SU-DHL-6 (cell line): ENCODE results near the gene SMAP2.

Experiments used
- H2AFZ ChIP-seq: fragments of 200-600 bp; sonication (generic); 2 replicates; pipeline ENCODE4 v1.6.1; 2014; ENCODE audit warnings: low read depth, mild to moderate bottlenecking, moderate library complexity, mixed read lengths, antibody characterized with exemption, low read length; ENCODE audit not compliant: severe bottlenecking
- H3F3A ChIP-seq: fragments of 200-600 bp; shearing (Covaris generic); 2 replicates; pipeline ENCODE4 v1.6.0; 2016; ENCODE audit warnings: antibody characterized with exemption, mild to moderate bottlenecking; ENCODE audit not compliant: insufficient read depth
- H3K27ac ChIP-seq: fragments of 200-600 bp; sonication (generic); 2 replicates; pipeline ENCODE4 v1.5.1; 2016; ENCODE audit warnings: low read depth, mild to moderate bottlenecking, low read length, moderate library complexity, mixed read lengths
- H3K27me3 ChIP-seq: fragments of 200-600 bp; sonication (generic), shearing (Covaris generic); 2 replicates; pipeline ENCODE4 v1.6.0; 2014; ENCODE audit warnings: mild to moderate bottlenecking, low read length
- H3K36me3 ChIP-seq: fragments of 200-600 bp; sonication (generic); 2 replicates; pipeline ENCODE4 v1.6.1; 2014; ENCODE audit warnings: mild to moderate bottlenecking, low read length, mixed read lengths
- H3K4me2 ChIP-seq: fragments of 300-600, 200-600 bp; shearing (Covaris generic), sonication (generic); 2 replicates; pipeline ENCODE4 v1.6.0; 2014; ENCODE audit warnings: low read length, low read depth, mild to moderate bottlenecking; ENCODE audit not compliant: poor library complexity, severe bottlenecking
- H3K4me3 ChIP-seq: fragments of 200-600 bp; sonication (generic); 2 replicates; pipeline ENCODE4 v1.5.1; 2014; ENCODE audit warnings: antibody characterized with exemption, low read length, mild to moderate bottlenecking, mixed read lengths; ENCODE audit not compliant: insufficient read depth, poor library complexity, severe bottlenecking
- H3K79me2 ChIP-seq: fragments of 200-600 bp; sonication (generic); 2 replicates; pipeline ENCODE4 v1.6.1; 2014; ENCODE audit warnings: mild to moderate bottlenecking, low read length, moderate library complexity; ENCODE audit not compliant: insufficient read depth
- H3K9ac ChIP-seq: fragments of 200-600 bp; sonication (generic); 2 replicates; pipeline ENCODE4 v1.7.0; 2014; ENCODE audit warnings: mild to moderate bottlenecking, low read length
- H3K9me2 ChIP-seq: fragments of 200-600 bp; sonication (generic); replicated peaks from 2 replicates; pipeline ENCODE4 v1.6.1; 2014; ENCODE audit warnings: low read length; ENCODE audit not compliant: insufficient read depth
- H3K9me3 ChIP-seq: fragments of 200-600 bp; sonication (generic); 2 replicates; pipeline ENCODE4 v1.6.1; 2014; ENCODE audit warnings: low read length, mixed read lengths; ENCODE audit not compliant: insufficient read depth
- H4K20me1 ChIP-seq: fragments of 200-600 bp; sonication (generic); 2 replicates; pipeline ENCODE4 v1.6.1; 2014; ENCODE audit warnings: low read depth, mild to moderate bottlenecking, antibody characterized with exemption, low read length, moderate library complexity, mixed read lengths
- EZH2phosphoT487 ChIP-seq: fragments of 200-600 bp; sonication (generic), shearing (Covaris generic); conservative IDR thresholded peaks from 2 replicates; pipeline ENCODE4 v1.6.1; 2018; ENCODE audit warnings: mild to moderate bottlenecking, antibody characterized with exemption, low read length, moderate library complexity, mixed read lengths
- TF ChIP-seq, protein P1 (sequence below): fragments of 200-600 bp; sonication (generic); IDR thresholded peaks from one replicate; pipeline ENCODE4 v1.5.1; 2017; ENCODE audit warnings: antibody characterized with exemption, mild to moderate bottlenecking, low read length, moderate library complexity; ENCODE audit not compliant: insufficient read depth, poor library complexity, severe bottlenecking

Gene SMAP2

DNA sequence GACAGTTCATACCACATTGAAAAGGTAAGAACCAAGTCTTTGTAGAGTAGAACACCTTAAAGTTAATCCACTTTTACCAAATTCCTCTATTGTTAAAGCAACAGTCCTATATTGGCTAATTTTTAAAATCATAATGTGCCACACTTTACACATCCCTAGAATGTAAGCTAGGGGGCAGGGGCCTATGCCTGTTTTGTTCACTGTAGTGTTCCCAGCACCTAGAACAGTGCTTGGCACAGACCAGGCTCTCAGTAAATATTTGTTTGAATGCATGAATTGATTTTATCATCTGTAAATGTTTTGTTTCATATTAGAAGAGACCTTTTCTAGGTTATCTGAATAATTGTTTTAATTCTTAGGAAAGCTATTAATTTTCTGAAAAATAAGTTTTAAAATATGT lies 9.1 kb downstream of the SMAP2 start:
- no peaks in the 10 kb centered on the region for H3K27me3 ChIP-seq
- H3K27ac ChIP-seq = no peak overlapping the region
- peaks cover 33% of the 10 kb centered on the region for H3F3A ChIP-seq
- peaks cover 70% of the 10 kb centered on the region for H3K79me2 ChIP-seq
- H2AFZ ChIP-seq = no peak overlapping the region
- TF ChIP-seq, protein P1, sequence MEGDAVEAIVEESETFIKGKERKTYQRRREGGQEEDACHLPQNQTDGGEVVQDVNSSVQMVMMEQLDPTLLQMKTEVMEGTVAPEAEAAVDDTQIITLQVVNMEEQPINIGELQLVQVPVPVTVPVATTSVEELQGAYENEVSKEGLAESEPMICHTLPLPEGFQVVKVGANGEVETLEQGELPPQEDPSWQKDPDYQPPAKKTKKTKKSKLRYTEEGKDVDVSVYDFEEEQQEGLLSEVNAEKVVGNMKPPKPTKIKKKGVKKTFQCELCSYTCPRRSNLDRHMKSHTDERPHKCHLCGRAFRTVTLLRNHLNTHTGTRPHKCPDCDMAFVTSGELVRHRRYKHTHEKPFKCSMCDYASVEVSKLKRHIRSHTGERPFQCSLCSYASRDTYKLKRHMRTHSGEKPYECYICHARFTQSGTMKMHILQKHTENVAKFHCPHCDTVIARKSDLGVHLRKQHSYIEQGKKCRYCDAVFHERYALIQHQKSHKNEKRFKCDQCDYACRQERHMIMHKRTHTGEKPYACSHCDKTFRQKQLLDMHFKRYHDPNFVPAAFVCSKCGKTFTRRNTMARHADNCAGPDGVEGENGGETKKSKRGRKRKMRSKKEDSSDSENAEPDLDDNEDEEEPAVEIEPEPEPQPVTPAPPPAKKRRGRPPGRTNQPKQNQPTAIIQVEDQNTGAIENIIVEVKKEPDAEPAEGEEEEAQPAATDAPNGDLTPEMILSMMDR = no peak
- no peaks in the 10 kb centered on the region for H3K9me3 ChIP-seq
- 0 out of 2 replicates have a peak, but pooled peaks cover 3% of the 10 kb centered on the region for H3K36me3 ChIP-seq
- no peak overlapping the region for H3K4me2 ChIP-seq
- no peaks in the 10 kb centered on the region for H3K9me2 ChIP-seq
- no peak overlapping the region for H3K9ac ChIP-seq
- no peak overlapping the region for H3K4me3 ChIP-seq
- H4K20me1 ChIP-seq = no peaks in the 10 kb centered on the region

DNA sequence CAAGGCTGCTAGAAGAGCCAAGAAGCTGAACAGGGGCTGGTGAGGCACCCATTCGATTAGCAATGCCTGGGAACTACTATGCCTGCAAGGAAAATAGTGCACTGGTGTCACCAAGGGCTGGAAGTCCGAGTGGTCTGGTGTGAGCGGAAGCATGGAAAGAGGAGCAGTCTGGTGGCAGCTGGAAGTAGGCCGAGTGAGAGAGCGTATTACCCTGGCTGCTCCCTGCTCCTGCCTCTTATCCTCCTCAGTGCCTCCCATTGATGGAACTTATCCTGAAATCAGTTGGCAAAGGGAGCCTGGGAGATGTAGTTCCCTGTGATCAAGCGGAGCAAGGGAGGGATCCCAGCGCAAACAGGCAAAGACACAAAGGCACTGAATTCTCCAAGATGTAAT lies 9.6 kb downstream of the SMAP2 start:
- H3K36me3 ChIP-seq = 0 out of 2 replicates have a peak, but pooled peaks cover 3% of the 10 kb centered on the region
- H3F3A ChIP-seq = peaks cover 33% of the 10 kb centered on the region
- H3K27me3 ChIP-seq = no peaks in the 10 kb centered on the region
- H3K9me2 ChIP-seq = no peaks in the 10 kb centered on the region
- no peak overlapping the region for H3K4me2 ChIP-seq
- TF ChIP-seq, protein P1 = no peak
- no peak for TF ChIP-seq EZH2phosphoT487
- no peak overlapping the region for H3K27ac ChIP-seq
- no peak overlapping the region for H3K9ac ChIP-seq
- H3K79me2 ChIP-seq = peaks cover 66% of the 10 kb centered on the region
- no peak overlapping the region for H2AFZ ChIP-seq
- no peaks in the 10 kb centered on the region for H4K20me1 ChIP-seq
- H3K4me3 ChIP-seq = no peak overlapping the region
- no peaks in the 10 kb centered on the region for H3K9me3 ChIP-seq

DNA sequence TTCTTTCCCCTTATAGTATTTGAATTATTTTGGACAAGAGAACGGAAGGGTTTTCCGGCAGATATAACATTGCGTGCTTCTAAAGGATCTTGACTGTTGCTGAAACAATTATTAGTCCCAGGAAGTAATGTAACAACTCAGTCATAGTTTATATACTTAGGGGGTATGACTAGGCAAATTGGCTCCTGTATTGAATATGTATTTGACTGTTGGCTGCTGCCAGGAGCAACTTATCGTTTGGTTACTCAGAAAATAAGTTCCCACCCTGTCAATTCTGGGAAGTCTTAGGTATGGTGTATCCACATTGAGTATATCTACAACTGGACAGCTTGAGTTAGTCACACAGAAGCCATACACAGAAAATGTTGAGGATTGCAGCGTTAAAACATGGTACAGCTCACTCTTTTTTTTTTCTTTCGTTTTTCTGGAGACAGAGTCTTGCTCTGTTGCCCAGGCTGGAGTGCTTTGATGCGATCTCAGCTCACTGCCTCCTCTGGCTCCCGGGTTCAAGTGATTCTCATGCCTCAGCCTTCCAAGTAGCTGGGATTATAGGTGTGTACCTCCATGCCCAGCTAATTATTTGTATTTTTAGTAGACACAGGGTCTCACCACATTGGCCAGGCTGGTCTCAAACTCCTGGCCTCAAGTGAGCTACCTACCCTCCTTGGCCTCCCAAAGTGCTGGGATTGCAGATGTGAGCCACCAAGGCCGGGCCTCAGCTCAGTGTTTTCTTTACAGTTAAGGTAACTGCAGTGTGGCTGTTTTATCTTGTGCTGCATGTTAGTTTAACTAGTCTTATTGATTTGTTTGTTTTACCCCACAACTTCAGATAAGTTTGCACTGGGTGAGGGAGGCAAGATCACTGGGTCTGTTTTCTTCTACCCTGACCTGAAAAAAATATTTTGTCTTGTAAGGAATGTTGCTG lies 10.2 kb downstream of the SMAP2 start:
- Histone ChIP-seq H3K4me3 (no peak overlapping the region), H3F3A (peaks cover 33% of the 10 kb centered on the region), H3K4me2 (peak overlapping the region; percentile 59), H3K79me2 (peaks cover 64% of the 10 kb centered on the region), H3K36me3 (0 out of 2 replicates have a peak, but pooled peaks cover 3% of the 10 kb centered on the region), H4K20me1 (no peaks in the 10 kb centered on the region), H3K27me3 (no peaks in the 10 kb centered on the region), H3K9me2 (no peaks in the 10 kb centered on the region), H3K27ac (peak overlapping the region; percentile 92), H3K9me3 (no peaks in the 10 kb centered on the region), H2AFZ (no peak overlapping the region), H3K9ac (peak overlapping the region; percentile 29; the same call in 1 of the 2 replicates)
- TF ChIP-seq, protein P1 = no peak
- TF ChIP-seq EZH2phosphoT487 = no peak
